GM18508 (cell line): ENCODE data around the gene MOCS1.
"Not testable (repeated sequence)": the region's sequence is repeated elsewhere in the genome, so short reads cannot be mapped to it uniquely, and the experiment has no call there.

Experiments
- ATAC-seq: cut with Tn5 transposase; IDR thresholded peaks from one replicate; pipeline ENCODE4 v1.9.1; 2021; ENCODE audit warnings: moderate number of reproducible peaks; ENCODE audit not compliant: insufficient read depth, unreplicated experiment

MOCS1 gene

DNA sequence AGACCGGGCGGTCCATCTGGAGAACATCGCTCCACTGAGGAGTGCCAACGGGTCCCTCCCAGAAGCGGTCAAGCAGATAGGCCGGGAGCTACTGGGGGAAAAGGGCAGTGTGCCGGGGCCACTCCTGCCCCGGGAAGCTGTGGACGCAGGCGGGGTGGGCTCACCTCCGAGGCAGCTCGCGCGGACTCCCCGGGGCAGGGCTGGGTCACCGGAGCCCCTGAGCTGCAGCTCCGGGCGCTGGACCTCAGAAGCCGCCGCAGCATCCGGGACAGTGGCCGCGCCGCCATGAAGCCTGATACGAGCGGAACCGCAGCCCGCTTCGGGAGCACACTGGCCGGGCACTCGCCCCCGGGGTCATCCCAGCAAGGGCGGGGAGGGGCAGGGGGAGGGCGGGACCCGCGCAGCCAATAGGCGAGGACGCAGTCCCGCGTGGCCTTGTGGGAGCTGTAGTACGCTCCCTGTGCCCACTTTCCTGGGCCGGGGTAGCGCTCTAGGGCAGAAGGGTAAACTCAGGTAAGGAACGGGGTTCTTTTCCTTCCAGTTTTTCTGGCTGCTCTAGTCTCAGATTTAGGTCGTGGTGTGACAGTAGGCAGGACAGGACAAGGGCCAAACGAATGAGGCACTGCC lies at the start of gene MOCS1:
MOCS1 (minus strand) TSS at position 332 of the 627 bp plus-strand sequence; CDS start at position 287, 45 bp downstream.
- no peak for ATAC-seq

DNA sequence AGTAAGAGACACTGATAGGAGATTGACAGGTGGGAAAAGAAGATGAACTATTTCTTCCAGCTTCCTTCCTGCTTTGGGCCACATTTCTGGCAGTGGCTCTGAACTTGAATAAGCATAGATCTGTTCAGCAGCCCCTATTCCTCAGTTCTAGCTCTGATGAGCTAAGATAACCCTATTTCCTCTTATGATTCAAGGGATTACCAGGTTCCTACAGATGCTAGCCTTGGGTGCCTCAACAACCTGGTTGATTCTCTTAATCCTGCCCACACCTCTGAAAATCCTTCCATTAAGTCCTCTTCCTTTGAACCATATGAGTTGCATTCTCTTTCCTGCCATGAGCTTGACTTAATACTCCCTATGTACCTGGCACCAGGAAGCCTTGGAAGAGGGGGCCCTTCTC lies 49.8 kb upstream of the MOCS1 start:
- no peak for ATAC-seq

DNA sequence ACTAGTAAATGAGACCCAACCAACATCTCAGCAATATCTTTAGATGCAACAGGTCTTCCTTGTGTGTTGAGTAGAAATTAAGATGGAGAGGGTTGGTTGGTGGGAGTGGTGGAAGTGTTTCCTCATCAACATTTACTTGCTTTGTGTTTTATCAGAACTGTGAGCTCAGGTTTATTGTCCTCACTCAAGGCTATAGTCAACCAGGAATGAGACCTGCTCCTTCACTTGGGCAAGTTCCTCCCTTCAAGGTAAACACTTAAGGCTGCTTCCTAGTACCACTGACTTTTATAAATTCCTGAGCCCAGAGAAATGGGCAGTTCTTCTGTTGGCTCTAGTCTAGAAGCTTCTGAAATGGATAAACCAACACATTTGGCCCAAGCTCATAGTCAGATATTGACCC lies 48.9 kb upstream of the MOCS1 start:
- ATAC-seq: no peak

DNA sequence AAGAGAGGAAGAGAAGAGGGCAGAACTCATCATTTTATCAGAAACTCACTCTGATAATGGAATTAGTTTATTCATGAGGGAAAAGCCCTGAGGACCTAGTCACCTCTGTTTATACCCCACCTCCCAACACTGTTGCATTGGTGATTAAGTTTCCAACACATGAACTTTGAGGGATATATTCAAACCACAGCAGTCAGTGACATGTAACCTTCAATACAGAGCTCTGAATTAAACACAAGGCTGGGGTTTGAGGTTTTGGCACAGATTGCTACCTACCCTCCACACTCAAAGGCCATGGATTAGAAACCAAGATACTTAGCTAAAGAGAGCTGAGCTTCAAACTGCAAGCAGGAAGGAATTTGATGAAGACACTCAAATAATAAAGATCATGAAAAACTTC lies 48.5 kb upstream of the MOCS1 start:
- ATAC-seq: no peak

DNA sequence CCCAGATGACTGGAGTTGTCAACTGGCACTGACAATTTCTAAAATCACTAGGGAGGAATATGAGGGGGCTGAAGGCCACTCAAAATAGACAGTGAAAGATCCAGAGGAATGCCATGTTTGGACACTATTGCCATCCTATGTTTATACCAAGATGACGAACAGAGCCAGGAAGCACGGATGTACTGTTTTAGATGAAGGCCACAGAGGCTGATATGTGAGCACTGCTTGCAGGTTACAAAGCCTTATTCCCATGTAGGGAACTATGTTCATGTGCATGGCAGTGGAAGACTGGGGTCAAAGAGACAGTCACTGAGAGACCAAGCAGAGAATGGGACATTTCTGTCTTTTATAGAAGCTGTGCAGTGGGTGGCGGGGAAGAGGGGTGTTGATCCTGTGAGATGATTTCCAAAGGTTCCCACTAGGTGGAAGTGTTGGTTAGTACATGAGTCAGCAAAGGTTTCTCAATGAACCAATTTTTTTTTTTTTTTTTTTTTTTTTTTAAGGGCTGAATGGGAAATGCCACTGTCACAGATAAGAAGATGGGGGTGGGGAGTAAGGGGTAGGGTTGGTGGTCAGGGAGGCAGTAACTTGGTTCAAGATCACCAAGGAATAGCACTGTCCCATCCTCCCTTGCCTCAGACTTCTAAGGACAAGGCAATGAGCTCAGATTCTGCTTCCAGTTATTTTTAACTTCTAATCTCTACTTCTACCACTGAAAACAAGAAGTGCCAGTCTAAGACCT lies 46.7 kb upstream of the MOCS1 start:
- ATAC-seq: no peak

DNA sequence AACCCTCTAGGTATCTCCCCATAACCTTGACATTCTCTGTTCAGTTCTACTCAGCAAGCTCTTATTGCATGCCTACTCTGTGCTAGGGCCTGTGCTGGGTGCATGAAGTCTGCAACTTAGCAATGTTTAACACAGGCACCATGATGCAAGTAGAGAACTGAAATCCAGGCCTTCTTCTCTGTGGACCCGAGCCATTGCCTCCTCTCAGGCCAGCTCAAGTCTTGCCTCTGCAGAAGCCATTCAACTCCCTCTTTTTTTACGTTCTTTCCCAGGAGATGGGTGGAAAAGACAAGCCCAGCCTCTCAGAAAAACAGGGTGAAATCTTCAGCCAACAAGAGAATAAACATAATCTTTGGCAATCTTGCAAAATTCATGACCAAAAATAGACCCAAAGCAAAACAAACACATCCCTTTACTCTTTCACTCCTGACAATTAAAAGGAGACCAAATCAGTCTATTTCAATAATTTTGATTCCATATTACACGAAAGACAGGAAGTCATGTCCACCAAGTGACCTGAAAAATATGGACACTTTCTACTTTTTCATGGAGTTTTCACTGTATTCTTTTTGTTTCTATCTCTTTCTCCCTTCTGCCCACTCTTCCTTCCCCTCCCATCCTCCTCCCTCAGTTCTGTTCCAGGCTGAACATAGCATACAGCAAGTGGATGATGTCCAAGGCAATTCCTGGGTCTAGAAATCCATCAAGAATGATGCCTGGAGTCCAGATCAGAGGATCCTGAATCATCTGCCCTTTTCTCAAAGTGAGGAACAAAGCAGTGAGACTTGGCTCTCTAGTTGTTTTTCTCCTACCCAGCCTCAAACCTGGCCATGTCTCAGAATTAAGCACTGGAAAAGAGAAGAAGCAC lies 45.4 kb upstream of the MOCS1 start:
- ATAC-seq: no peak

DNA sequence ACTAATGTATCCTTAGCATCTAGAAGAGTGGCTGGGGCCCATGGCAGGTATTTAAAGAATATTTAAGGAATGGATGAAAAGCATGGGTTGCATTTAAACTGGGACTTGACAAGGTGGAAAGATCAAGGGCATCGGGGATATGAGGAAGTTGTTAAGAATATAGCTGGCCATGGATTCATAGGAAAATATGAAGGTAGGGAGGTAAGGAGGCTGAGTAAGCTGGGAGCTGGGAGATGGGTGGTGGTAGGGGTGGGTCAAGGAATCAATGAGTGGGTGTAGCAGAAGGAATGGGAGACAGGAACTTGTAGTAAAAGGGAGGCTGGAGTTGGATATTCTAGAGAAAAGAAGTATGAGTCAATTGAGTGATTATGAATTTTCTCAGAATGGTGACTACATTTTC lies 44.0 kb upstream of the MOCS1 start:
- ATAC-seq: no peak

DNA sequence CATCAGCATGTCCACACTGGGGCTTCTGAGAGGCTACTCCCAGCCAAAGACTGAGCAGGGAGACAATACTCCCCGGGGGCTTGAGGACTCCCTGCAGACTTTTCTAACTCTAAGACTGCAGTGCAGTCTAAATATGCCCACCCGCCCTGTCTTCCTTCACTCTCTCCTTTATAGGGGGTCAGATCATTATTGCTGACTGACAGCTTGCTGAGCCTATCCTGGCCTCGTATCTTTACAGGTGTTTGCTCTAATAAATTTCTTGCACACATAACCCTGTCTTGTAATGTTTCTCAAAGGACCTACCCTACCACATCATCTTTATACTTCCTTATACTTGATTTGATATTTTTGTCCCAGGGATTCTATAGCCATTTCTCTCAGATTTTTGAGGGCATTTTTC lies 39.4 kb upstream of the MOCS1 start:
- ATAC-seq: no peak

DNA sequence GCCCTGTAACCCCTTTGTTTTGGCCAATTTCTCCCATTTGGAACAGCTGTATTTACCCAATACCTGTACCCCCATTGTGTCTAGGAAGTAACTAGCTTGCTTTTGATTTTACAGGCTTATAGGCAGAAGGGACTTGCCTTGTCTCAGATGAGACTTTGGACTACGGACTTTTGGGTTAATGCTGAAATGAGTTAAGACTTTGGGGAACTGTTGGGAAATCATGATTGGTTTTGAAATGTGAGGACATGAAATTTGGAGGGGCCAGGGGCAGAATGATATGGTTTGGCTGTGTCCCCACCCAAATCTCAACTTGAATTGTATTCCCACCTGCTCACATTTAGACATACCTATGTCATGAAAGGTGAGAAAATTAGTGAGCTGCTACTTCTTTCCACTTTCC lies 38.5 kb upstream of the MOCS1 start:
- not testable (repeated sequence) for ATAC-seq

DNA sequence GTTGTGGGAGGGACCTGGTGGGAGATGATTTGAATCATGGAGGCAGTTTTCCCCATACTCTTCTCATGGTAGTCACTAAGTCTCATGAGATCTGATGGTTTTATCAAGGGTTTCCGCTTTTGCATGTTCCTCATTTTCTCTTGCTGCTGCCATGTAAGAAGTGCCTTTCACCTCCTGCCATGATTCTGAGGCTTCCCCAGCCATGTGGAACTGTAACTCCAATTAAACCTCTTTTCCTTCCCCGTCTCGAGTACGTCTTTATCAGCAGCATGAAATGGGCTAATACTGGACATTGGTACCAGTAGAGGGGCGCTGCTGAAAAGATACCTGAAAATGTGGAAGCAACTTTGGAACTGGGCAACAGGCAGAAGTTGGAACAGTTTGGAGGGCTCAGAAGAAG lies 36.9 kb upstream of the MOCS1 start:
- not testable (repeated sequence) for ATAC-seq

DNA sequence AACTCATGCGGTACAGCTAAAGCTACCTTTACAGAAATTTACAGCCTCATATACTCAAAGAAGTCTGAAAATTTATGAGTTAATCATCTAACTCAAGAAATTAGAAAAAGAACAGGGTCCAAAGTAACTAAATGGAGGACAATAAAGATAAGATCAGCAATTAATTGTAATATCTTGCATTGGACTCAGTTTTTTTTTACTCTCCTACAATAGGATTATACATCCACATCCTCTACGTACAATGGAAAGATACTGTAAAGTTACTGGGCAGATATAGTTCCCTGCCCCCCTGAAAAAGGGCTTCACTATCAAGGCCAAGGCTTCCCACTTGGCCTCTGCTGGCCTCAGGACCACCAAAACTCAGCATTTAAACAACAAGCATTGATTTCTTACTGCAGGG lies 31.5 kb upstream of the MOCS1 start:
- no peak for ATAC-seq

DNA sequence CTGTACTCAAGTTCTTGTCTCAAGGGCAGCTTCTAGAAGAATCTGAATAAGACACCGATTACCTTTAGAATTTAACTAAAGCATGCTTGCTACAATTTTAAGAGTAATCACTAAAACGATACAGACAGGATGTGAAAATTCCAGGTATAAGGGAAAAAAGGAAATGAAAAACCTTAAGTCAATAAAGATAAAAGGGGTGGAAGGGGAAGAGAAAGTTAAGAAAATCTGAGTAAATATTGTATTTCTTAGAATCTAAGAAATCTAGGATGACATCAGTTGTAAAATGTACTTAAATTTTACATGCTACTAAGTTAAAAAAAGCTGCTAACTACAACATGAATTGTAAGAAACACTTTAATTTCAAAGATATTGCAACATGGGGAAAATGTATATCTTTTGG lies 30.3 kb upstream of the MOCS1 start:
- ATAC-seq: no peak

DNA sequence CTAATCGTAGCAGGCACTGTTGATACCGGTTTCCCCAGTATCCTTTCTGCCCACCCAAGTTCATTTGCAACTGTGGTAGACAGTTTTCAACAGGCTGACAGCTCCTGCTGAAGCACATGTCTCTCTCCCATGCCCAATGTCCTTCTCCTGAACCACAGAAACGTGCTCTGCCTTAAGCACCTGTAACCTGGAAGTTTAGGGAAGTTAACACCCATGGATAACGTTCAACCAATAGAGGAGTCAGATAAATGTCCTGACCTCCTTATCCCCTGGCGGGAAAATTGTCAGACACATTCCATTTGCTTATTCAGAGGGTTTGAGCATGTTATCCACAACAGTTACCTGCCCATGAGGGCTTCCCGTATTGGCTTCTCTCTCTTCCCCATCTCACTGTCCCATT lies 29.8 kb upstream of the MOCS1 start:
- no peak for ATAC-seq

DNA sequence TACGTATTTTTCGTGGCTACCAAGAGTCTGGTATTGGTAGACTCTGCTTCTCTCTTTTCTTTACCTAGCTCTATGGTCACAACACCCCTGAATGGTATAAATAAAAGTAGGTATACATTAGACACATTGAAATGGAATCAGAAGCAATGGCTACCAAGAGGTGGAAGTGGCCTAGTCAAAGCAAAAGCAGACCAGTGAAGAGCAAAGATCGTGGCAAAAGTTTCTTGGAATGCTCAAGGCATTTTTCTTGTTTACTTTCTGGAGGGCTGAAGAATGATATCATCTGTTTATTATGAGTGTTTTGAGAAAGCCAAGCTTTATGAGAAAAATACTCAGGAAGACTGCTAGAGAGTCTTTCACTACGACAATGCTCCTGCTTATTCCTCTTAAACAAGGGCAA lies 28.6 kb upstream of the MOCS1 start:
- no peak for ATAC-seq

DNA sequence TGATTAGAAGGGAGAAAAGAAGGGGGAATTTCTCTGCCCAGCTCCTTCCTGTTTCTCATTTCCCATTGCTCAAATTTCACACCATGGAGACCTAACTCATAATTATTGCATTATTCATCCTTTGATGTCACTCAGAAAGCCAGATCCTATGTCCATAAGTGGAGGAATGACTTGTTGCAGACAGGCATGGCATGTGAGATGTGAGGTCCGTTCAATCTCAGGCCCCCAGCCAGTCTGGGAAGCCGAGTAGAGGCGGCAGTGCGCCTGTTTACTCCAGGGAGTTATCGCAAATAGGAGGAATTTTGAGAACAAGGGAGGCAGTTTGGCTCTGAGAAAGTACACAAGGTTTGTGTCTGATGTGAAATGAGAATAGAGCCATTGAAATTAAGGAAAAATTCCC lies 26.9 kb upstream of the MOCS1 start:
- no peak for ATAC-seq

DNA sequence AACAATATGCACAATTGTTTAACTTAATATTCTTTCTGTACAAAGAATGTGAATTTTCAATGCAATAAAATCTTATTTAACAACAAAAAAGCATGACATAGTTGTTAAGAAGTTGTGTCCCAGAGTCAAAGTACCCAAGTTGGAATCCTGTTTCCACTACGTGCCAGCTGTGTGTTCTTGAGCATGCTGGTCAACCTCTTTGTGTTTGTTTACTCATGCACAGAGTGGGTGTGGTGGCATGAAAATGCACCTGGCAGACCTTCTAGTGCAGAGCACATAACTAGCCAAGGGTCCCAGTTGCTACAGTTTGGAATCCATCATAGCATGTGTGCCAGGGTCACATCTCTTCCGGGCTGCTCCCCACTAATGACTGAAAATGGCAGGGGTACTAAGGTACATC lies 24.7 kb upstream of the MOCS1 start:
- no peak for ATAC-seq

DNA sequence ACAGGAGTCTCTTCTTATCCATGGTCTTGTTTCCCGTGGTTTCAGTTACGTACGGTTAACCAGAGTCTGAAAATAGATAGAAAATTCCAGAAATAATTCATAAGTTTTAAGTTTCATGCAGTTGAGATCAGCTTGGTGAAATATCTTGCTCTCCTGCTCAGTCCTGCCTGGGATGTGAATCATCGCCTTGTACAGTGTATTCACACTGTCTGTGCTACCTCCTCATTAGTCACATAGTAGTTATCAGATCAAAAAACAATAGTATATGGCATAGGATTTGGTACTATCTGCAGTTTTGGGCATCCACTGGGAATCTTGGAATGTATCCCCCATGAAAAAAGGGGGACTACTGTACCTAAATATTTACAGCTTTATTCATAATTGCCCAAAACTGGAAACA lies 22.7 kb upstream of the MOCS1 start:
- no peak for ATAC-seq

DNA sequence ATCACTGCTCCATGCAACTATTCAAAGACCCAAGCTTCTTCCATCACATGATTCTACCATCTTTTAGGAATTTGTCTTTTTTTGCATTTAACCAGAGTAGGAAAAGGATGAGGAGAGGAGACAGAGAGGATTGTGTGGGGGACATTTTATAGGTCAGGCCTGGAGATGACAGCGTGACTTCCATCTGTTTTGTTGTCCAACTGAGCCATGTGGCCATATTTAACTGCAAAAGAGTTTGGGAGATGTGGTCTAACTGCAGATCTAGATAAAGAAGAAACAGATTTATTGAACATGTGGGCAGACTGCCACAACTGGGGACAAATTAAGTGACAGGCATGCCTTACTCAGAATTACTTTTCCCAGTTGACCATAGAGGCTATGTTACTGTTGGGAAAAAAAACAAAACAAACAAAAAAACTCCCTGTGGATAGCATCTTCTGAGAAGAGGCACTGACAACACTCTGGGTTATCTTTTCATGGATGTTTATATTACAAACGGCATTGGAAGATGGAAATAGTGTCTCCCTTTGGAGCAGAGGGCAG lies 18.9 kb upstream of the MOCS1 start:
- ATAC-seq: no peak

DNA sequence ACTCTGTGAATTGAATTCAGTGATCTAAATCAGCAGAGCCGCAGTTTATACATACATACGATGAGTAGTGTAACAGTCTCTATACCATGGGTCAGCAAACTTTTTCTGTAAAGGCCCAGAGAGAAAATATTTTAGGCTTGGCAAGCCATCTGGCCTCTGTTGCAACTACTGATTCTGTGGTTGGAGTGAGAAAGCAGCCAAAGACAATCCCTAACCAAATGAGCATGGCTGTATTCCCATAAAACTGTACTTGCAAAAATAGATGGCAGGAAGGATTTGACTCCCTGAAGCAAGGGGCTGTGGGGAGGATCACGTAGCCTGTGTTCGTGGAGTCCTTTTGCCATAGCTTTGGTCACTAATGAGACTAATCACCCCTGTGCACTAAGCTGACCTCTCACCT lies 17.9 kb upstream of the MOCS1 start:
- ATAC-seq: no peak

DNA sequence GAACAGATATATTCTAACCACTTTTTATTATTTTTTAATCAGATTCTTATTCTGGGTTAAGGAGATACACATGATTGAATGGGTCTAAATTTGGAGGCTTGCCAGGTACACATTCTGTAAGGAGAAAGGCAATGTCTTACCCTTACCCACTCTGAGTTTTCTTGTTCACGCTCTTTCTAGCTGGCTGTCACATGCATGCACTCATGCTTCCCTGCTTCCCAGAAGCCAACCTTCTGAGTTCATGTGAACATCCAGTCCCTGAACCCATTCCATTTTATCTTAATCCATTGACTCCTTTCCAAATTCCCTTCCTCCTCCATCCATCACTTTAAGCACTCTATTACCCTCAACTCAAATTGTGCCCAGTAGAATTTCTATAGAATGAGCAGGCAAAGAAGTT lies 17.5 kb upstream of the MOCS1 start:
- ATAC-seq: no peak

DNA sequence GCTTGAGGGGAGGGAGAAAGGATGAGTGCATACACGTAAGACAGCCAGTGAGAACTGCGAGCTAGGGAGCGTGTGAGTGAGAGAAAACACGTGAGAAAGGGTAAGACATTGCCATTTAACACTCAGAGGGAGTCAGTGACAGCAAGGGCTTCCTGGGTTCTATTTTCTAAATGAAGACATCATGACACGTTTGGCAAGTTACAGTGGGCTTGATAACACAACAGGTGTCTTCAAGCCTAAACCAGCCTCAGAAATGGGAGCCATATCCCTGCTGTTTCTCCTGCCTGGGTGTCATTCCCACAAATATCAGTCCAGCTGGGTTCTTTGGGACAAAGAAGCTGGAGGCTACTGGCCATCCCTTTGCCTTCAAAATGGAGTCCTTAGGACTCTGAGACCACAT lies 16.9 kb upstream of the MOCS1 start:
- no peak for ATAC-seq
